ENCODE measurements around the gene HAUS6.
"Not testable (repeated sequence)": the region's sequence is repeated elsewhere in the genome, so short reads cannot be mapped to it uniquely, and the experiment has no call there.

The HAUS6 gene

GRCh38 chr9:19102631-19103345 is at the start of gene HAUS6:
Gene HAUS6, minus strand, starts transcription at chr9:19102904. Its CDS starts 253 bp downstream, at chr9:19102651.
- peak; percentile 97 for DNase-seq

DNA sequence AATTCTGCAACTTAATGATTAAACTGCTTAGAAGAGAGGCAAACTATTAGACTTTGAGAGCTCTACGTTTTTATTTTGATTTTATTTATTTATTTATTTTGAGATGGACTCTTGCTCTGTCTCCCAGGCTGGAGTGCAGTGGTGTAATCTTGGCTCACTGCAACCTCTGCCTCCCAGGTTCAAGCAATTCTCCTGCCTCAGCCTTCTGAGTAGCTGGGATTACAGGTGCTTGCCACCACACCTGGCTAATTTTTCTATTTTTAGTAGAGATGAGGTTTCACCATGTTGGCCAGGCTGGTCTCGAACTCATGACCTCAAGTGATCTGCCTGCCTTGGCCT is 49.4 kb upstream of the HAUS6 start:
- DNase-seq, result not testable (repeated sequence)

DNA sequence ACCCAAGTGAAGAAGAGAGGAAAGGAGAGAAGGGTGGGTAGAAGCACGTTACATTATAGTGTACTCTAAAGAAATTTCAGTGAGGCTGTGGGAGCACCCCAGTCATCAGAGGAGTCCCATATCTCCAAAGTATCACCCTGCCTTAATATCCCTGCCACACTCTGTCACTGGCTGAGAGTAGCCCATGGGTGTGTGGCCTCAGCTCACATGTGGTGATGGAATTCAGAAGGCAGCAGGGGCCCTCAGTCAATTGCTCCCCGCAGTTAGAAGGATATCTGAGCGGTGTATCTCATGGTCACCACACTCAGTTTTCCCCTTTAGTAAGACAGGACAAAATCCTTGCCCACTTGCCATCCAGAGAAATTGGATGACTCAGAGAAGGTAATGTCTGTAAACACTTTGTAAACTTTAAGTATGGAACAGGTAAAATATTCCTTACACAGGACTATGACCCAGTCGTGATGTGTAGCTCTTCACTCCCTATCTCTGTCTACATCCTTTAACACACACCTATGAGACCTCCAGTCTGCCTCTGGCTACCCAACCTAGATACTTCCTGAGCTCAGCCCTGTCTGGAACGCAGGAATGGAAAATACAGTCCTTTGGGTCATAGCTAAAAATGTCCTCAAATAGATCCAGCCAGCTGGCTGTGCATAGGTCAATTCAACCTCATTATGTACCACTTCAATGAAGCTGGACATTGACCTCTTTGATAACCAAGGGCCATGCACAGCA is 48.9 kb upstream of the HAUS6 start:
- DNase-seq, result no peak

DNA sequence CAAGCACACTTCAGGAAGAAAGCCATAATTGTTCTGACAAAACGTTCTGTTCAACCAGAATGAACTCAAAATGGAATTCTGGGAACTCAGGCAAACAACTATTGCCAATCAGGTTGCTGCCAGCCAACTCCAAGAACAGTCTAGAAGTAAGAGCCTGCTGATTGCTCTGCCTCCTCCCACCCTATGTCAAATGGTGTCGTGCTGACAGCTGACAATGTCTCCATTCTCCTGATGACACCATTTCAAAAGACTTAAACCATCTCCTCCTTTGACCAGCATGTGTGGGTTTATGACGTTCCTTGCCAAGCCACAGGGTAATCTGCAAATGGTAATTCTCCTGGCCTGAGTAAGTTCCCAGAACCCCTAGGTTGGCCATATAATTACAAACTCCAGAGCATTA is 46.5 kb upstream of the HAUS6 start:
- DNase-seq, result no peak

GRCh38 chr9:19148187-19148586 is 45.5 kb upstream of the HAUS6 start:
- DNase-seq, result no peak

DNA sequence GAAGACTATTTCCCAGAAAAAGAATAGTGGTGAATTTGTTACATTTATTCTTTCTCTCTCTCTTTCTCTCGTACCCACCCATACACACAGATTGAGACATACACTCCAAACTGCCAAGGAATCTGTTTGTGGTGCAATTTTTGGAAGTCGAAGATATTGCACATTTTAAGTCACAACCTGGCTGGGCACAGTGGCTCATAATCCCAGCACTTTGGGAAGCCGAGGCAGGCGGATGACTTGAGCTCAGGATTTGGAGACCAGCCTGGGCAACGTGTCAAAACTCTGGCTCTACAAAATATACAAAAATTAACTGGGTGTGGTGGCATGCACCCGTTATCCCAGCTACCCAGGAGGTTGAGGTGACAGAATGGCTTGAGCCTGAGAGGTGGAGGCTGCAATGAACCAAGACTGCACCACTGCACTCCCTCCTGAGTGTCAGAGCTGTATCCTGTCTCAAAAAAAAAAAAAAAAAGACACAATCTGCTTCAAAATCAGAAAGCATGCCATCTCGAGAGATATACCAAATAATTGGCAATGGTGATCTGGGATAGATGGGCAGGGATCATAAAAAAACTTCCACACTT is 43.8 kb upstream of the HAUS6 start:
- DNase-seq, result no peak

DNA sequence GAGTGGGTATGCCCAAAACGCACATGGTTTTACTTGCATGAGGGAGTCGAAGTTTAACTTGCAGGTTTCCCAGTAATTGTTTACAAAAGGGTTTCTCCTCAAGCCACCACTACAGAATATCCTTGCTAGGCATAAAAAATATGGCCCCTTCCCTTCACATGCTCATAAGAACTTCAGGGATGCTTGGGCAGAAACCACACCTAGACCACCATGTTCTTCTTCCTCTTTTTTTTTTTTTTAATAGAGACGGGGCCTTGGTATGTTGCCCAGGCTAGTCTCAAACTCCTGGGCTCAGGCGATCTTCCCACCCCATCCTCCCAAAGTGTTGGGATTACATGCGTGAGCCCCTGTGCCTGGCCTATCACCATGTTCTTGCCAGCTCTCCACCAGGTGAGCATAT is 43.2 kb upstream of the HAUS6 start:
- DNase-seq, result no peak

GRCh38 chr9:19140259-19140658 is 37.6 kb upstream of the HAUS6 start:
- no peak for DNase-seq

DNA sequence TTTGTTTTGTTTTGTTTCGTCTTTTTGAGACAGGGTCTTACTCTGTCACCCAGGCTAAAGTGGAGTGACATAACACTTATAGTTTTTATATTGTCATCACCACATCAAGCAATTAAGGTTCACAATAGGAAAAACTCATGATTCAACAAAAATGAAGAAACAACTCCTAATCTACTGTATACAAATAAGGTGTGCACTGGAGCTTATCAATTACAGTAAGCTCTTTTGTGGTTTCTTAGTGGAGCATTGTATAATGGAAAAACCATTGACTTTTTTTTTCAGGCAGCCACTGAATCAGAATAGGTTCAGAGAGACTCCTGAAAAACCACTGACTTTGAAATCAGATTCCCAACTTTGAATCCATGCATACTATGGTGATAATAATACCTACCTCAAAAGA is 35.4 kb upstream of the HAUS6 start:
- no peak for DNase-seq

DNA sequence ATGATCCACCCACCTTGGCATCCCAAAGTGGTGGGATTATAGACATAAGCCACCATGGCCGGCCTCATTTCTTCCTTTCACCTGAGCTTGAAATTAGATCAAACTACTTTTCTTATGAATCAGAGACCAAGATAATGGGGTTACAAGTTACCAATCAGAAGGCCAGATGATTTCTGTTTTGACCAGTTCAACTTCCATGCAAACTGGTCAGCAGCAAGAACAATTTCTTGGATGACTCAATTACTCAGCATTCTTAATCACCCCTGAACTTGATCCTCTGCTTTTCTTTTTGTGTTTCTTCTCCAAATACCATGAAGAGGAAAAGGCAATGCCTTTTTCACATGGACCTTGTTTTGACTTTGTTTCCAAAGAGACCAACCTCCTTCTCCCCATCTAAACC is 34.6 kb upstream of the HAUS6 start:
- DNase-seq, result no peak

GRCh38 chr9:19136129-19136528 is 33.4 kb upstream of the HAUS6 start:
- no peak for DNase-seq

DNA sequence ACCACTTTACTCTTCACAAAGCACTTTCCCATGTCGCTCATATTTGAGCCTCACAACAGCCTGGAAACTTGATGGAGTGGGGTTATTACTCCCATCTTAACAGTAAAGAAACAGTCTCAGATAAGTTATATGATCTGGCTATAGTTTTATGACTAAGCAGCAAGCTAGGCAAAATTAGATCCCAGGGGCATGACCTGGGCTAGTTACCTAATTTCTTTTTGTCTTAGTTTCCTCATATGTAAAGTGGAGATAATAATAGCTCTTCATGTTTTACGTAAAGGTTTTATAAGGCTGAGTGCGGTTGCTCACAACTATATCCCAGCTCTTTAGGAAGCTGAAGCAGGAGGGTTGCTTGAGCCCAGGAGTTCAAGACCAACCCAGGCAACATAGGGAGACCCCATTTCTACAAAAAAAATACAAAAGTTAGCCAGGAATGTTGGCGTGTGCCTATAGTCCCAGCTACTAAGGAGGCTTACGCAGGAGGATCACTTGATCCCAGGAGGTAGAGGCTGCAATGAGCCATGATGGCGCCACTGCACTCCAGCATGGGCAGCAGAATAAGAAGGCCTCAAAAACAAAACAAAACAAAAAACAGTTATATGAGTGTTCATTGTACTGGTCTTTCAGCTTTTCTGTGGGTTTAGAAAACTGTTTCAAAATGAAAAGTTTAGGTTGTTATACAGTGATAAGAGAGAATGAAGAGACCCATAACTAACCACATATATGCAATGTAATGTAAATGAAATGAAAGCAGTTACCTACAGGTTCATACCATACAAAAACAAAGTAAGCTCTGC is 31.0 kb upstream of the HAUS6 start:
- no peak for DNase-seq

DNA sequence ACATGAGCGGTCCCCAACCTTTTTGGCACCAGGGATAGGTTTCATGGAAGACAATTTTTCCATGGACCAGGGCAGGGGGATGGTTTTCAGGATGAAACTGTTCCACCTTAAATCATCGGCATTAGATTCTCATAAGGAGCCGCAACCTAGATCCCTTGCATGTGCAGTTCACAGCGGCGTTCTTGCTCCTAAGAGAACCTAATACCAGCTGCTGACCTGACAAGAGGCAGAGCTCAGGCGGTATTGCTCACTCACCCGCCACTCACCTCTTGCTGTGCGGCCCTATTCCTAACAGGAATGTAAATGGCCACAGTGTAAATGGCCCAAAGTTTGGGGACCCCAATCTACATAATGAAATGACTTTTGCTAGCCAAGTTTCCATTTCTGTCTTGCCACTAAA is 27.7 kb upstream of the HAUS6 start:
- no peak for DNase-seq

DNA sequence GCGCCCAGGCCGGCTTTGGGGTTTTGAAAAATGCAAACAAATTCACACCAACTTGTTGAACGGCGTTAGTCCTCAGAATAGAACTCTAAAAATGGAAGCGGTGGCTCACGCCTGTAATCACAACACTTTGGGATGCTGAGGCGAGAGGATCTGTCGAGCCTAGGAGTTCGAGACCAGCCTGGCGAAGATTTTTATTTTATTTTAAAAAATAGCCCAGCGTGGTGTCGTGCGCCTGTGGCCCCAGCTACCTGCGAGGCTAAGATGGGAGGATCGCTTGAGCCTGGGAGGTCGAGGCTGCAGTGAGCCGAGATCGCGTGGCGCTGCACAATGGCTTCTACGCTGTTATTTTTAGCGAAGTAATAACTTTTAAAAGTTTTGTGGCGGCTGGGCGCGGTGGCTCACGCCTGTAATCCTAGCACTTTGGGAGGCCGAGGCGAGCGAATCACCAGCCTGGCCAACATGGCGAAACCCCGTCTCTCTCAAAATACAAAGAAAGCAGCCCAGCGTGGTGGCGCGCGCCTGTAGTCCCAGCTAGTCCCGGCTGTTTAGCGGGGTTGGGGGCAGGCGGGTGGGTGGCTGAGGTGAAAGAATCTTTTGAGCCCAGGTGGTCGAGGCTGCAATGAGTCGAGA is 25.3 kb upstream of the HAUS6 start:
- DNase-seq, result peak; percentile 33

DNA sequence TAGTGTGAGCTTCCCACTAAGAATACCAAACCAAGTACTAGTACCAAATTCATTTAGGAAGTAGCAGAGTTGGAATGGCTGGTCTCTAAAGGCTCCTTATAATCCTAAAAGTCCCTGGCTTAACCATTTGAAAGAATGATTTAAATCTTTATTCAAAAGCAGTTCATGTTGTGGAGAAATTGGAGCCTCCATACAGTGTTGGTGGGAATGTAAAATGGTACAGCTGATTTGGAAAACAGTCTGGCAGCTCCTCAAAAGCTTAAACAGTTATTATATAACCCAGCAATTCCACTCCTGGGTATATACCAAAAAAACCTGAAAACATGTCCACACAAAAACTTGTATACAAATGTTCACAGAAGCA is 21.7 kb upstream of the HAUS6 start:
- no peak for DNase-seq

DNA sequence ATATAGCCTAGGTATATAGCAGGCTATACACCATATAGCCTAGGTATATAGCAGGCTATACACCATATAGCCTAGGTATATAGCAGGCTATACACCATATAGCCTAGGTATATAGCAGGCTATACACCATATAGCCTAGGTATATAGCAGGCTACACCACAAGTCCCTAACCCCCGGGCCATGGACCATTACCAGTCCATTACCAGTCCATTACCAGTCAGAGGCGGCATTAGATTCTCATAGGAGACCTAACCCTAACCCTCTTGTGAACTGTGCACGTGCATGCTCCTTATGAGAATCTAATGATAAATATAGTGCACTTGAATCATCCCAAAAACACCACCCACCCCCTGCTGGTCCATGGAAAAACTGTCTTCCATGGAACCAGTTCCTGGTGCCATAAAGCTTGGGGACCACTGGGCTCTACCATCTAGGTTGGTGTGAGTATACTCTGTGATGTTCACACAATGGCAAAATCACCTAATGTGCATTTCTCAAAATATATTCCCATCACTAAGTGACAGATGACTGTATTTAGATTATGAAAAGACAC is 19.9 kb upstream of the HAUS6 start:
- DNase-seq, result no peak

DNA sequence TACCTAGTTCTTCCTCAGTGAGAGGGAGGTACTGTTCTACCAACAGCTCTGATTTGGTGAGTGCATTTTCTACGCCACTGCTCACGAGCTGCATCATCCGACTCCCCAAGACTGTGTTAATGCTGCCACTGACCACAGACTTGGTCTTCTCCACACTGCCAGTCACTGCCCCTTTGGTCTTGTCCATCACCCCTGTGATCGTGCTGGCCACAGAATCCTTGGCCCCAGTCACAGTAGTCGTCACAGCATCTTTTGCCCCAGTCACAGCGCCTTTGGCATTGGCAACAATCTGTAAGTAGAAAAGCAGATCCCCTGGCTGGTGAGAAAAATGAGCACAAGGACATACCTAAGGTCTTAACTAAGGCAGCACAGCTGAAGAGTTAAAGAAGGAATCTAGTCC is 18.2 kb upstream of the HAUS6 start:
- no peak for DNase-seq

GRCh38 chr9:19119801-19120440 is 17.2 kb upstream of the HAUS6 start:
- DNase-seq, result no peak

DNA sequence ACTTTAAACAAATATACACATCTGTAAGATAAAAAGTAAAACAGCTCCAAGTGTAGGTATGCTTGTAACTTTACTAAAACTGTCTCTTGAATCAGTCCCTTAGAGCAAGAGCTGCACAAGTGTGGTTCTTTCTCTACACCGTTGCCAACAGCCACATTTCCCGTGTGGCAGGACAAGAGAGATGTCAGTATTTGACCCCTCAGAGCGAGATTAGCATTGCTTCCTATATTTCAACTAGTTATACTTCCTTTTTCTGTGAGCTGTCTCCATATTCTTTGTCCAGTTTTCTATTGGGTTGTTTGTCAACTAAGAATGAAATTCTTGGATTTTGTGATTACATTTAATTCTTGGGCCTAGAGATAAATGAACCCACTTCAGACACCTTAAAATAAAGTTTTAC is 16.5 kb upstream of the HAUS6 start:
- no peak for DNase-seq

GRCh38 chr9:19117039-19117716 is 14.5 kb upstream of the HAUS6 start:
- DNase-seq, result no peak

DNA sequence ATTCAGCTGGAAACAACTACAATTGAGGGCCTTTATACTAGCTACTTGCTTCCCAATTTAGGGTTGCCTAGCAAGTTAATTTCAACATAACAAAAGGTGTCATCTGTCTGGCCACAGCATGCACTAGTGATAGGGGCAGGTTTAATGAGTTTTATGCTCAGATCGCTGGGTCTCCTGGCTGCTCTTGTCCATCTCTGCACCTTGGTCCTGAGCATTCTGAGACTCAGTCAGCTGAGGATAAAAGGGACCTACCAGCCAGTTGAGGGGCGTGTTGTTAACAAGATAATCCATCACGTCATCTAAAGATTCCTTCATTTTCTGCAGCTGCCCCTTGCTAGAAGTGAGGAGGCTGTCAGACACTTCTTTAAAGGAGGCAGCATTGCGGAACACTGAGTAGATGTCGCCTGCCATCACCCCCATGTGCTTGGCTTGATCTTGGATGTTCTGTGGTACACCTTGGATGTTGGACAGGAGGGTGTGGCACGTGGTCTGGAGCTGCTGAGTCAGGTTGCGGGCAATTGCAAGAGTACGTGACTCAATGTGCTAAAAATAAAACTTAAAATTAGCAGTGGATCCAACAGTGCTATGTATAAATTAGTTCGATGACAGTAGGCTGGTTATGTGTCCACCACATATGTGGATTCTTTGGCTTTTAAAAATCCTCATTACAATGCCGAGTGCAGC is 13.5 kb upstream of the HAUS6 start:
- no peak for DNase-seq

All from CD4-positive, alpha-beta T cell treated with Interleukin-4 for 4 hours (primary cell).